NCI-H446 treated with DMSO at 0.1 percent for 48 hours (cell line): Measurements from ENCODE around the gene RSPH6A.

Experiments used
- DNase-seq: peaks from one replicate; lab custom pipeline; 2025; lab: John Stamatoyannopoulos, UW

The RSPH6A gene

DNA sequence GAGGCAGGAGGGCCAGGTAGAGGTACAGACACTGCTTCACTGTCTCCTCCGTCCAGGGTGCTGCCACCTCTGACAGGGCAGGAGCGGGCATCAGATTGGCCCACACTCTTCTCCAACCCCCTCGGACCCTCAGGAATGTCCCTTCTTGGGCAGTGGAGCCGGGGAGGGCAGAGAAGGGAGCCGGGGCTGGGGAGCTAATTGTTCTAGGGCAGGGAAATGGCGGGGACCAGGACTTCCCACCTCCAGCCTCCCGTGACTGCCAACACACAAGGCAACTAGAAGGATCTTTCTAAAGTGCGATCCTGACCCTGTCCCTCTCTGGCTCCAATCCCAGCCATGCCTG is 10.1 kb upstream of the RSPH6A start:
- no peak for DNase-seq

DNA sequence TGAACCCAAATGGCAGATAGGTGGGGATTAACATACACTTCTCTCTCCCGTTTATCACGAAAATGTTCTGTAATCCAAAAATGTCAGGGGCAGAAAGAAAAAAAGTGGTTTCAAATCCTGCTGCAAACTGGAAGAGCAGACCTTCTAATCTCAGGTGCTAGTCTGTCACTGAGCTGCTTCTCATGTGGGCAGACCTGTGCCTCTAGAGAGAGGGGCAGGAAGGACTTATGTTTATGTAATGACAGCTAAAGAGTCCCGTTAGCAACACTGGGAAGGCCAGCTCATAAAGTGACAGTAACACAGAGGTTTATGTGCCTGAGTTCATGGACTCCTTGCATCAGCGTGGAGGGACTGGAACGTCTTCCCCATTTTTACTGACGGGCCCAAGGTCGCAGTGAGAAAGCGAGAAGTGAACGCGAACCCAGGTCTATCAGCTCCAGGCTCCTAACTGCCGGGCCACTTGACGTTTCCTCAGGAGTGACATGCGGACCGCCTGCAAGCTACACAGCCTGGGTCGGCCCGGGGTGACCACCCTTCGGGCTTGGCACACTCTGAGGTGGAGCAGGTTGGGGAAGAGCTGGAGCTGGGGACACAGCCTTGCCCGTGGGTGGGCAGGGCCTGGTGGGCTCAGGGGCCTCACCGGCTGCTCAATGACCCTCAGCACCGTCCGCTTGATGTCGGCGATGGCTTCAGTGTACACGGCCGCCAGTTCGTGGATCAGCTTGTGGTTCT is 9.6 kb upstream of the RSPH6A start:
- DNase-seq, result no peak

DNA sequence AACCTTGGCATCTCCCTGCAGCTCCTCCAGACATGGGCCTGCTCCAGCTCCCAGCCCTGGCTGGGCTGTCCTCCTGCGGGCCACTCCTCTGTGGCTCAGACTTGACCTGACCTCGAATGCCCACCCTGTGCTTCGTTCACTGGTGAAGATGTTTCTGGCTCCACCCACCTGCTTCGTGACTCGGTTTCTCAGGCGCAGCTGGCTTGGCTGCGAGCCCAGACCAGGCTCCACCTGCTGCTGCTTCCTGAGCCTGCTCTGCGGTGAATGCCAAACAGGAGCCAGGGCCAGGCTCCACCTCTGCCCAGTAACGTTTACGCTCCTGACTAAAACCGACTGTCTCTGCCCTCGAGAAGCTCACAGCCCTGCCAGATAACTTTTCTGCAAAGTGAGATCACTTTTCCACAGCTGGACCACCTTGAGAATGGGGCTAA is 8.9 kb upstream of the RSPH6A start:
- no peak for DNase-seq

DNA sequence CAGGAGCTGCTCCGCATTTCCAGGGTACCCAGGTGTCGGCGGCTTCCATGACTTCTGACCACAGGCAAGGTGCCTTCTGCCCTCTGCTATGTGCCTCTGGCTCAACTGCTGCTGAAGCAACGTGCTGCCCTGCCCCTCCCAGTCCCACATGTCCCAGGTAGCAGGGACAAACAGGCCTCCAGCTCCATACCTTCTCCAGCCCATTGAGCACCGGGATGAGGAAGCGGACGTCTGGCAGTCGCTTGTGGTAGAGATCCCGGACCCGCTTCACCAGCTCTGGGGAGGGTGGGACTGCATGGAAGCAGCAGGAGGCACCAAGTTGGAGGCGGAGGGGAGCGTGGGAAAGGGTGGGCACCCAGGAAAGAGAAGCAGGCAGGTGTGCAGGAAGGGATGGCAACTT is 8.1 kb upstream of the RSPH6A start:
- no peak for DNase-seq

DNA sequence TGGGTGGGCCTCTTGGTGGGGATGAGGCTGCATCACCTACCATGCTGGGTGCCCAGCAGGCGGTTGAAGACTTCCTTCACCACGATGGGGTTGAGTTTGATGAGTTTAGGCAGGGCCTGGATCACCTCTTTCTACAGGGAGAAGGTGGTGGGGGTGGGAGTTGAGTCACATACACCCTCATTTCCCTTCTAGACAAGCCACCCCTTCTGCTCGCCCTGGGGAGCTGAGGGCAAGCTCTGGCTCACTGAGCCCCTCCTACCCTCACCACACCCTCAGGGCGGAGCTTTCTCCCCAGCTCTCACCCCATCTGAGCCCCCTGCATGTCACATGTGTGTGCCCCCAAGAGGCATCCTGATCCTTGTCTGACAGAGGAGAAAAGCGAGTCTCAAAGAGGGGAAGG is 7.6 kb upstream of the RSPH6A start:
- no peak for DNase-seq

DNA sequence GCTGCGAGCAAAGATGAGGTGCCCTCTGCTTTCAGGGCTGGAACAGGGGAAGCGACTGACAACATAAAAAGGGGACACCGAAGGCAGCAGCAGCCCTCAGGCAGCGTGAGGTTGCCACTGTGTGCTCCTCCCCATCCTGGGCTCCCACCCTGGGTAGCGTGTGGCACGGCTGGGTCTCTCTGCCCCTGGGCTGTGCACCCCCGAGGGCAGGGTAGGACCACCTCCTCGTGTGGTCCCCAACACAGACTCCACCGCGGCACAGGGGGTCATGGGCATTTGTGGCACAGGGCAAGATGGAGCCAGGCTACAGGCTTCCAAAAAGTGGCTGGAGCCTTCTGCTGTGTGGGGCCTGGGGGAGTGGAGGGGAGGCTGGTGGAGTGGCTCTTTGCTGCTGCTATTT is 6.5 kb upstream of the RSPH6A start:
- no peak for DNase-seq

DNA sequence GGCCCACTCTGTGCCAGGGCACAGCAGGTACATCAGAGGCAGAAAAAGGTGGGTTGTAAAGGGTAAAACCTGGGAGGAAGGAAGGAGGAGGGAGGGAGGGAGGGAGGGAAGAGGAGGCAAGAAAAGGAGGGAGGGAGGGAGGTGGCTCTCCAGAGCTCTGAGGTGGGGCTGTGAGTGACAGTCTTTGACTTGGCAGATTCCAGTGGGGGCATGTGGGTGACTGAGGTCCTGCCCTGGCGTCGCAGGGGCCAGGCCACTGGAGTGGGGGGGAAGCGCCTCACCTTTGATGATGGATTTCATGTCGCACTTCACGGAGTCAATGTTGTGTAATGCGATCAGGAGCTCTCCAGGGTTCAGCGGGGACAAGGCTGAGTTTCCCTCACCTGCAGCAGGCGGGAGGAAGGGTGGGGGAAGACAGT is 6.0 kb upstream of the RSPH6A start:
- no peak for DNase-seq

DNA sequence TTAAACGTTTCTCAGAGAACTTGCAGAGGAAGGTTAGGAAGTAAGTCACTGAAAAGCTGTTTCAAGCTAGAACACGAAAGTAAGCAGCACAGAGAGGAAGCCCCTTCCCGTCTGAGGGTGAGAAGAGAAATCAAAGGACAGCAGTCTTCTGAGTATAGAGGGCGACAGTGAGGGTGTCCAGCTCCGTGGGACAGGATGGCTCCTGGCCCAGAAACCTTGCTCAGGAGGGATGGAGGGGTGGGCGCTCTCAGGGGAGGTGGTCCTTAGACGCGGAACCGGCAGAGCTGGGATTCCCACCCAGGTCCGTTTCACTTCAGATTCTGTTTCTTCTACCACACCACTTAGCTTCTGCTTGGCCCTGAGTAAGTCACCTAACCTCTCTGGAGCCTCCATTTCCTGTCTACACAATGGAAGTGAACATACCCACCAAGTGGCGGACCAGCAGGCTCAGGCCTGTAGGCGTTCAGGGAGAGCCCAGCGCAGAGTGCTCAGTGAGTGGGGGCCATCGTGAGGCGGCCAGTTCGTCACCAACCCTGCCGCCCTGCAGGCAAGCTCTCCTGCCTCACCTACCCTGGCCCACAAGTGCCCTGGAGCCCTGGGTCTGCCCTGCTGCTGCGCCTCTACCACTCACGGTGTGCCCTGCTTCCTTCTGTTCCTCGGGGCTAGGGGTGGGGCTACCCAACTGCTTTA is 5.5 kb upstream of the RSPH6A start:
- no peak for DNase-seq

DNA sequence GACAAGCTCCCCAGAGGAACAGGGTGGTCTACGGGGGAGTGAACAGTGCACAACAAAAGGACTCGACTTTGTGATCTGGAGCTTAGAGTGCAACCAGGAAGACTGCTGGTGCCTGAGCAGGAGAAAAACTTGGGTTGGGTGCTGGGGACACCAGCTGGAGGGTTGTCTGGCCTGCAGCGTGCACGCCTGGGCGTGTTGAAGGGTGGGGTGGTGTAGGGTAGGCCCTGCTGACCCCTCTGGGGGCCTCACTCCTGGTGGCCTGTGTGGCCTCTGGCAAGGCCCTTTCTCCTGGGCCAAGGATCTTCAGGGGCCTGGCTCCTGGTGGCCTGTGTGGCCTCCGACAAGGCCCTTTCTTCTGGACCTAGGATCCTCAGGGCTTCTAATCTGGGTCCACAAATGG is 4.7 kb upstream of the RSPH6A start:
- no peak for DNase-seq

DNA sequence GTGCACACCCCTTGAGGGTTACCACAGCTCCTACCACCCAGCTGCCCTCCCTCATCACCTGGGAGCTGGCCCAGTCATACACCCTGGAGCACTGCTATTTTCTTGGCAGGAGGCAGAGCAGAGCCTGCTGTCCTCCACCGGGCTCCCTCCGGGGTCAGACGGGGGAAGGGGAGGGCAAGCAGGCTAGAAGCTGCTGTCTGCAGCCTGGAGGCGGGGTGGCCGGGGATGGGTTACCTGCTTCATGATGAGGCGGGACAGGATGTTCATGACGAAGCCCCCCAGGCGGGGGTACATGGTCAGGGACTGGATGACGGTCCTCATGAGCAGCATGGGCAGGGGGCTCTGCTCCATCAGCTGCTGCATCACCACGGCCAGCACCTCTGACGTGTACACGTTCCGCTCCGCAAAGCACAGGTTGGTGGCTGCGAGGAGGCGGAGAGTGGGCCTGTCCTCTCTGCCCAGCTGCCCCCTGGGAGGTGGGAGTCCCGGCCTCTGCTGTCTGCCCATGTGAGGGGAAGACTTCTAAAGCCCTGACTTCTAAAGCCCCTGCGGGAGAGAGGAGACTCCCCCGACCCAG is 2.7 kb upstream of the RSPH6A start:
- no peak for DNase-seq

DNA sequence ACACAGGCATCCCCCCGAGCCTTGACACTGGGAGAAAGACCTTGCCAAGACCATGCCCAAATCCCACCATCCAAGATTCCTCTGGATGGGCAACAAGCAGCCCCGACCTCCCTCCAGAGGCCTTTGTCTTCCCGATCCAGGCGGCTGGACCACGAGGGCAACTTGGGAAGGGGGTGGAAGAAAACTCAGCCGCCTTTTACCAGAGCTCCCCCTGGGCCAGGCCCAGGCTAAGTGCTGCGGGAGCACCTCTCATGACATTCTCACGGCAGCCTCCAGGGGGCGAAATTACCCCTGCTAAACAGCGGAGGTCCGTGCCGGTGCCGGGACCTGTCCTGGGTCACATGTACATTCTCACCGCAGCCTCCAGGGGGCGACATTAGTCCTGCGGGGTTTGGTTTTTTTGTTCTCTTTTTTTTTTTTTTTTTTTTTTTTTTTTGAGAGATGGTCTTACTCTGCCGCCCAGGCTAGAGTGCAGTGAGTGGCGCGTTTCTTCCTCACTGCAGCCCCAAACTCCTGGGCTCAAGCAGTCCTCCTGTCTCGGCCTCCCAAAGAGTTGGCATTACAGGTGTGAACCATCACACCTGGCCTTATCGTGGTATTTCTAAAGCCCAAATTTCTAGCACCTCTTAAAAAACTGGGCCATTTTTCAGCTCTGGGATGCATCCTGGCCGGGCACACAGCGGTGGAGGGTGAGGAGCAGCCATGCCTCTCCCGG is 2.1 kb upstream of the RSPH6A start:
- peak; percentile 68 for DNase-seq

DNA sequence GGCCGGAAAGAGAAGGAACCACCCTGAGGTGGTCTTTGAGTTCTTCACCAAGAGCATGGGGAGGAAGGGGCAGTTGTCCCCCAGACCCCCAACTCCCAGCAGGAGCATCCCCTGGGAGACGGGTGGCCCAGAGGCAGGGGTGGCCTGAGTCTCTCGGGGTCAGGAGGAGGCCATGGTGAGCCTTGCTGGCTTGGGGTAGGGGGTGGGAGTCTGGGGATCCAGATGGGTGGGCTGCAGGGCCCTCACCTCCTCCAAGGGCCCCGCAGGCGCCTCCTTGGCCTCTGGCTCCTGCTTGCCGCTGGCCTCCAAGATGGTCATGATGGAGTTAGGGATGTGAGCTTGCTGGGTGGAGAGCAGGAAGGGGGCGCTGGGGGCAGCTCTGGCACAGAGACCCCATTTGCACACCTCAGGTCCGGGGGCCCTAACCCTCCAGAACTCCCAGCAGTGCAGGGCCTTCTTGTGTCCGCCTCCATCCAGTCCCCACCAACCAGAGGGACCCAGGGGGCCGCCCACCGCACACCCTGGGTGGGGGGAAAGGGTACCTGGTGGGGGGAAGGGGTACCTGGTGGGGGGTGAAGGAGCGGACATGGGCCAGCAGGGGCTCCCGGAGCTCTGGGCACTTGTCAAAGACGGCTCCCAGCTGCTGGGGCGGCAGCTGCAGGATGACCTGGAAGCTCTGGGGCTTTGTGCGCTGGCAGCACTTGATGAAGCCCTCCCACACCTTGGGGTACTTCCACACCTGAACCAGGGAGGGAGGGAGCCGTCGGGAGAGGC is 1.3 kb upstream of the RSPH6A start:
- DNase-seq, result no peak

DNA sequence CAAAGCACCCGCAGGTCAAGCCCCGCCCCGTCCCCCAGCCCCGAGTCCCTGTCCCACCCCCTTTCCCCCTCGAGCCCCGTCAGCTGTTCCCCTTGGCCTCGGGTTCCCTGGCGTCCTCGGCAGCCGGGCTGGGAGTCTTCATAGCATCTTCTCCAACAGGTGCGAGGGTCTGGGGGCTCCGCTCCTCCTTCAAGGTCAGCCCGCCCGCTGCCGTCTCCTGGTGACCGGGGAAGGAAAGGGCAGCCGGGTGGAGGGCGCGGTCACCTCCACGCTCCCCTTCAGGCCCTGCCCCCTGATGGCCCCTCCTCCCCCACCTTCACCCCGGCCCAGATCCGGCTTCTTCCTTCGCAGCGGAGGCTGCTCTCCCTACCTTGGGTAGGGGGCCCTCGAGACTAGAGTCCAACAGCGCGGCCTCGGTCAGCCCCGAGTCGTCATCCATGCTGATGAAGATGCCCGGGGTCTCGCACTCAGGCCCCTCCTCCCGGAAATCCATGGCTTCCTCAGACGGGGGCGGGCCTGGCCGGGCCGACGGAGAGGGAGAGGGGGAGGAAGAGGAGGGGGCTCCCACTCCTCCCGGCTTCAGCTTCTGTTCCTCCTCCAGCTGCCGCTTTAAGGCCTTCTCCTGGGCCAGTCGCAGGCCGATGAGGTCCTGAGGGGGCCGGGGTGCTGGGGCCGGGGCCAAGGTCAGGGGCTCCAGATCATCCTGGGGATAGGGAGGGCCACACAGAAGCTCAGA is 541 bp upstream of the RSPH6A start:
- no peak for DNase-seq

DNA sequence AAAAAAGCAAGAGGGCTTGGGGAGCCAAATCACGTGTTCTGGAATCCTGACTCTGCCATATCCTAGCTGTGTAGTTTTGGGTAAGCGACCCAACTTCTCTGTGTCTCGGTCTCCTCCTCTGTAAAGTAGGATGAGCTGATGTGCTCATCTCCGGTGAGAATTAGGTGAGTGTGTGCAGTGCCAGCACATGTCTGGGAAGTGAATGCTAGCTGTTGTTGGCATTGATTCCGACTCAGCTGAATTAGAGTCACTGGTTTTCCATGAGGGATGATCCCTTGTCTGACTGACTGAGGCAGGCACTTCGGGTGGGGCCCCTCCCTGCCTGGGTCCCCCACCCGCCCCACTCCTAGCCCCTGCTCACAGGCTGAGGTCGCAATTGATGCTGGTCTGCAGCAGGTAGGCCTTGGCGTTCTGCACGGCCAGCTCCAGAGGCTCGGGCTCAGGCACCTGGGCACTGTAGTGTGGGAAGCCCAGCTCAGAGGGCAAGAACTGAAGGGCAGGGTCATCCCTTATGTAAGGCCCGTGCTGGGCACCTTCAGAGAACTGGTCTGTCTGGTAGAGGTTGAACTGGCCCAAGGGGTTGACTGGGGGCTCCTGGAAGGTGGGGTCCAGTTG is 835 bp downstream of the RSPH6A start:
- DNase-seq, result no peak

DNA sequence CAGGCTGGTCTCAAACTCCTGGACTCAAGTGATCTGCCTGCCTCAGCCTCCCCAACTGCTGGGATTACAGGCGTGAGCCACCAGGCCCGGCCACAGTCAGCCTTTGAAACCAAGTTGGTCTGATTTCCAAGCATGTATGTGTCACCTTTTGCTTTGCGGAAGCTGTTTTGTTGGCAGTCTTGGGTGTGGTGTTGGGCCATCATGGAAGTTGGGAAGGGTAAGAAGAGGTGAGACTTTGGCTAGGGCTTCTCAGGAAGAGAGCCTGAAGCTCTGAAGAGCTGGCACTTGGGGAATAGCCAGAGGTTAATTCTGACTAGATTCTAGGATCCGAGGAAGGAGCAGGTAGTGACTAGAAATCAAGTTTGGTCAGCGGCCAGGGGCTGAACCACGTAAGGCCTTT is 2.8 kb downstream of the RSPH6A start:
- DNase-seq, result no peak

DNA sequence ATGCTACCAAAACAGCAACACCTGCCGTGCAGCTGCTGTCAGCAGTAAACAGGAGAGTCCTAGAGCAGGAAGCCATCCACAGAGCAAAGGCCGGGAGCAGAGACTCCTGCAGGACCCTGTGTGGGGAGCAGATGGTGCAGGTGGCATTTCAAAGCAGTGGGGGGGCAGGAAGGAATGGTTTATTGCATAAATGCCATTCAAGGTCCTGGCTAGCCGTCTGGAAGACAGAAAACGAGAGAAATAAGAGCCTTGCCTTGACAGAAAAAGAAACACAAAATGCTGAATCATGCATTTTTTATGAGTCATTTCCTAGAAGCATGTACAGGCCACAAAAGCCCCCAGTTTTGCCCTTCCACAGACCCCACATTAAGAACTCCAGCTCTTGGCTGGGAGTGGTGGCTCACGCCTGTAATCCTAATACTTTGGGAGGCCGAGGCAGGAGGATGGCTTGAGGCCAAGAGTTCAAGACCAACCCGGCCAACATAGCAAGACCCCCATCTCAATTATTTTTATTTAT is 5.4 kb downstream of the RSPH6A start:
- DNase-seq, result no peak

DNA sequence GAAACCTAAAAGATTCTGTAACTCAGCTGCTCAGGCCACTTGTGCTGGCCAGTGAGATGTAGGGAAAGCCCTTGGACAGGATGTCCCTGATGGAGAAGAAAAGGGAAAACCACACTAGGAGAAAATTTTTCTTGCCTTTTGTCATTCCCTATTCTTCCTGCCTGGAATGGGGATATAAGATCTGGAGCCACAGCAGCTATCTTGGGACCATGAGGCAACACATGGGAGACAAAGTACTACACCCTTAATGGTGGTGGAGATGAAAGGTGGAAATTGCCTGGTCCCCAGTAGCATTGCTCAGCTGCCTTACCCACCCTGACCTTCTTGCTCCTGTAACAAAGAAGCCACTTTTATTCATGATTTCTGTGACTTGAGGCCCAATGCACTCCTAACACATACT is 9.4 kb downstream of the RSPH6A start:
- DNase-seq, result no peak

DNA sequence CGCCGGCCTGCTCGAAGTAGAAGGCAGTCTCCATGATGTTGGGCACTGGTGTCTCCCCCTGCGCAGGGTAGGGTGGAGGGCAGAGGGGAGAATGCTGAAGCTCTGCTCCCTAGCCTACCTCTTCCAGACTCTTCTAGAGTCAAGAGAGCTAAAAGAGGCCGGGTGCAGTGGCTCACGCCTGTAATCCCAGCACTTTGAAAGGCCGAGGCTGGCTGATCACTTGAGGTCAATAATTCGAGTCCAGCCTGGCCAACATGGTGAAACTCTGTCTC is 10.2 kb downstream of the RSPH6A start:
- DNase-seq, result no peak

DNA sequence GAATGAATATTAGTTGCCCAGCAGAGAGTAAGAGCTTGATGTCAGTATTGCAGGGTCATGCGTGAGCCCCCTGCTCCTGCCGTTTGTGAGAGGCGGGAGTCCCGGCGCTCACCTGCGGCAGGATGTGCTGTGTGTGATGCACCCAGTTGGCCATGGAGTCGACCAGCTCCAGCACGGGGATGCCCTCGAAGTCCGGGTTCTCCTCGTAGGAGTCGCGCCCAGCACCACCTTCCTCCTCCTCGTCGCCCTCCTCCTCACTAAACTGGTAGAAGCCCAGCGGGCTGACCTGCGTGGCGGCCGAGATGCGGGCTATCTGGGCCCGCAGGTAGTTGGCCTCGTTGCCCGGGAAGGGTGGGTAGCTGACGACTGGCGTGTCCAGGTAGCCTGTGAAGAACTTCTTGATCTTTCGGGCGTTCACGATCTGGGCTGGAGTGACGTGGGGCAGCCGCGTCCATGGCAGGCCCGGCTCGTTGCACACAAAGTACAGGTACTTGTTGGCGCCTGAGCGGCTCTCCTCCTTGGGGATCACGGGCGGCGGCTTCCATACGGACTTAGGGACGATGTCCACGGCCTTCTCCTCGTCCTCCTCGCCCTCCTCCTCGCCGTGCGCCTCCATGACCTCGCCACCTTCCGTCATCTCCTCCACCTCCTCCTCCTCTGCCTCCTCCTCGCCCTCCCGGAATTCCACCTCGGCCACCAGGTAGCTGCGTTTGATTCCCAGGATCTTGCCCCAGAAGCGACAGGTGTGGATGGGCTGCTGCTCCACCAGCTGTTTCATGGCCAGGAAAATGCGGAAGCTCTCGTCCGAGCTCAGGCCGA is 10.8 kb downstream of the RSPH6A start:
- no peak for DNase-seq

DNA sequence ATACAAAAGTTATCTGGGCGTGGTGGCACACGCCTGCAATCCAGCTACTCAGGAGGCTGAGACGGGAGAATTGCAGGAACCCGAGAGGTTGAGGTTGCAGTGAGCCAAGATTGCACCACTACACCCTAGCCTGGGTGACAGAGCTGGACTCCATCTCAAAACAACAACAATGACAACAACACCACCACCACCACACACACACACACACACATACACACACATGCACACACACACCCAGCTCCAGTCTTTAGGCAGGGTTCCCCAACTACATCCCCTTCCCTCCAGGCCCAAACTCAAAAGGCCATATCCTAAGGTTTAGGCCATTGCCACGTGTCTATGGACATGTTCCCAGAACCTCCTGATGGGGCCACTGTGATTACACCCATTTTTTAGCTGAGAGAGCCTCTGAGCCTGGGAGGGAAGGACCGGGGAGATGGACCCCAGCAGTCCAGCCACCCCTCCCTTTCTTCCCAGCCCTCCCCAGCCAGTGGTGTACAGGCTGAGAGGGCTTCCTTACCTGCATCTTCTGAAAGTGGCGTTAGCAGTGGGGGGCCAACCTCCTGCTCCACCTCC is 13.4 kb downstream of the RSPH6A start:
- DNase-seq, result no peak
